Right kidney (tissue), 1 donor: ENCODE data around the gene BCAS3.
"Not testable (repeated sequence)": the region's sequence is repeated elsewhere in the genome, so short reads cannot be mapped to it uniquely, and the experiment has no call there.

ENCODE experiments used
- DNase-seq: peaks from one replicate; pipeline ENCODE4 v3.0.0-alpha.2; 2016

The BCAS3 gene

GRCh38 chr17:61343576-61343975, 665.9 kb downstream of the BCAS3 start:
- DNase-seq: no peak

DNA sequence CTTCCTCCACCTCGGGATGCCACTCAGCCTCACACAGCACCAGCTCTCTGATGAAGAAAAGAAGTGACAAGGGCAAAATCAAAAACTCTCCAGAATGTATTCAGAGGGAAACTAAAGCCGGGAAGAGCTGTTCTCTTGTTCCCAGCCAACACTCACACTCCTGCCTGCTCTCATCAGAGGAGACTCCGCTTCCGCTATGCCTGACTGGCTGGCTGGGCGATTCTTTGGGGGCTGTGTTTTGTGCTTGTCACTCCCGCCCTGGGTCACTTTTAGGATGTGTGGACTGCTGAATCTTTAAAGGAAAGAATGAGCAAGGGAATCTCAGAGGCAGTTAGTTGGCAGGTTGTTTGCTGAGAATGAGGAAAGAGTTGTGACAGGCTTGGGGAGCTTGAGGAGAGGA, 667.4 kb downstream of the BCAS3 start:
- peak; percentile 52 for DNase-seq

- DNase-seq: no peak
Observed at GRCh38 chr17:61345825-61346666, 668.4 kb downstream of the BCAS3 start.

GRCh38 chr17:61349350-61349749, 671.7 kb downstream of the BCAS3 start:
- DNase-seq: no peak

- no peak for DNase-seq
Observed at GRCh38 chr17:61351745-61352407, 674.2 kb downstream of the BCAS3 start.

DNA sequence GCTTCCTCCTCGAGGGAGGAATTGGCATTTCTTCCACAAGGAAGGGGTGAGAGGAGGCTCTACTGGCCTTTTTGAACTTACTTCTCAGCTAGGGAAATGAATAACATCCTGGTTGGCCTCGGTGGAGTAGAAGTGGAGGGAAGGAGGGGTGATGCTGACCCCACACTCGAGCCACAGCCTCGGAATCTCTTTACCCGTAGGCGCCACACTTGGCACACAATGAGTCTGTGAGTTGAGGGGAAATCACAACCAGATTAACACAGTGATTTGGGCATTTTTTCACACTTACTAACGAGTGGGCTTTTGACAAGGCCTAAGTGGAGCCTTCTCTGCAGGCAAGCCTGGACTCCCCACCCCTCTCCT, 674.7 kb downstream of the BCAS3 start:
- peak; percentile 62 for DNase-seq

DNA sequence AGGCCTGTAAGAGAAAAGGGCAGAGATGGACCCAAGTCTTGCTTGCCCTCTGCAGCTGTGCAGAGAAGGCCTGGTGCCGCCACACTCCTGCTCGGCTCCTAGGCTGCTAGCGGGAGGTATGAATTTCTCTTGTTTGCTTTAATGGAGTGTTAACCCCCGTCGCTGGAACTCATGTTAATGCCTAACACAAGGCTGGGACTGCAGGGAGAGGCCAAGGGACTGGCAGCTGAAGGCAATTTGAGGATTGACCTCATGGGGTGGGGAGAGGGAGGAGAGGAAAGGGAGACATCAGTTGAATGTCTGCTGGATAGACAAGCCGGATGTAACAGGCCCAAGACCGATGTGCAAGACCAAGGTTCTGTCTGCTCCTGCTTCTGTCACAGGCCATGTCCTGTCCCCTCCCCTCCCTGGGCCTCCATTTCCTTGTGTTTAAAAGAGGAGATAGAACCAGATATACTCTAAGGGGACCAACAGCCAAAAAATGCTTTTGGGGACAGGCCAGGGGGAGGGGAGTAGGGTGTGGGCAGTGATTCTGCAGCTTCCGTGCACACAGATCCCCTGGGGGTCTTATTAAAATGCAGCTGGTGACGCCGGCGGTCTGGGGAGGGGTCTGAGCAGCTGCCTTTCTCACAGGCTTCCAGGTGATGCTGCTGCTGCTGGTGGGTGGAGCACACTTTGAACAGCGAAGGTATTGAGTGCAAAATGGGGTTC, 675.3 kb downstream of the BCAS3 start:
- no peak for DNase-seq

DNA sequence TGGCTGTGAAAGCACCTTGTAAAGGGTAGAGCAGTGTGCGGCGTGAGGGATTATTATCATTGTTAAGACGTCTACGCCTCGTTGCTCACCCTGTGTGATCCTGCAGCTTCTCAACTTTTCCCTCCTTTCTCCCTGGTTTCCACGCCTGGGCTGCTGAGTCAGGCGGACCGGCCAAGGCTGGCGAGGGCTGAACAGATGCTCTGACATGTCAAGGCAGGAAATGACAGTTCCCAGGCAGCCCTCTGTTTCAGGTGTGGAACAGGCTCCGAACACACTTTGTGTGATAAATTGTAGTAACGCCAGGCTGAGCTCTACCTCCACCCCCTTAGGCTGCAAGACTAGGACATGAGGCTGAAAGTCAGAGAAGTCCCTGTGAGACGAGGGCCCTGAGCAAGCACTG, 676.0 kb downstream of the BCAS3 start:
- DNase-seq: no peak

GRCh38 chr17:61354895-61355874, 677.5 kb downstream of the BCAS3 start:
- DNase-seq: no peak

- DNase-seq: not testable (repeated sequence)
Observed at GRCh38 chr17:61357061-61357460, 679.4 kb downstream of the BCAS3 start.

- DNase-seq: not testable (repeated sequence)
Observed at GRCh38 chr17:61359513-61359912, 681.9 kb downstream of the BCAS3 start.

- no peak for DNase-seq
Observed at GRCh38 chr17:61360318-61360943, 682.8 kb downstream of the BCAS3 start.

DNA sequence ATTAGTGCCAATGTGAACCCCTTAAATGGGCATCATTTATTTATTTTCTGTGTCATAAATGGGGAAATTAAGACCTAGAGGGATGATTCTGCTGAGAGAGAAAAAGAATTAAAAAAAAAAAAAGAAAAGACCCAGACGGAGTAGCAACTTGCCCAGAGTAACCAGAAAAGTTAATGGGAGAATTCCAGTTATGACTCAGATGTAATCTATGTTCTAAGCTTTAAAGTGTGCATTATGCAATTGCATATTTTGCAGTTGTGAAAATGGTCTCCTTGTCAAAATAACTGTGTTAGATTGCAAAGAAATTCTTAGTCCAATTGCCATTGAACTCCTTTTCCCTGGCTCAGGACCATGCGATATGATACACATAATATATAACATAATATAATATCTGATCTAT, 683.4 kb downstream of the BCAS3 start:
- DNase-seq: no peak

- DNase-seq: no peak
Observed at GRCh38 chr17:61362396-61362795, 684.7 kb downstream of the BCAS3 start.

- DNase-seq: no peak
Observed at GRCh38 chr17:61362852-61363600, 685.4 kb downstream of the BCAS3 start.

DNA sequence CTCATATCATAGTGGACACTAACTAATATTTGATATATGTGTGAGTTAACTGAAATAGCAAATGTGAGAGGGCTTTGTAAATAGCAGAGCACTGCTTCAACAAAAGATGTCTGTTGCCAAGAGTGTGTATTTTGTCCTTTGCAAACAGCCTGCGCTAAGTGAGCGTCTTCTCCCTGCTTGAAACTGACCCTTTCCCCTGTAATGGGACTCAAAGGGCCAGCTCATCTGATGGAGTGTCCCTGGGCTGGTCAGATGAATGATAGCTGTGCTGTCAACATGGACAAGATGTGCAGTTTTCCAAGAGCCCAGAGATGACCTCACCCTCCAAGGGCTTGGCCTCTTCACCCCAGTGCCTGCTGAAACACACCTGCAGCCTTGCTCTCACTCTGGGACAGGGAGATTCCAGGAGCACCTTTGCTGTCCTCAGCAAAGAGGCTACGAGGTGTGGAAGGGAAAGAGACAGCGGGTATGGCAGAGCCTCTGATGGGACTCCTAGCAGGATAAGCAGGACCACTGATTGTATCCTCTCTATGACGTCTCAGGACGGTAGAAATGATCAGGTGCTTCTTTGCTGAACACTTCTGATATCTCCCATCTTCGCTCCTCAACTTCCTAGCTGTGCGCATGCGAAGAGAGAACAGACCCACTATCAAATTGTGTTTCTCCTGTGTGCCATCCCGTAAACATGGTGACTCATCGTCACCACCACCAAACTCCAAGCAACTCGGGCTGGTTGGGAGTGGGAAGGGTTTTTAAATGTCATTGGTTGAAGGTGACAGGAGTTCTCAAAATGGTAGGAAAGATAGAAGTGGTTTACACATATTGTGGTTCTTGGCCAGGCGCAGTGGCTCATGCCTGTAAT, 686.2 kb downstream of the BCAS3 start:
- no peak for DNase-seq

GRCh38 chr17:61364463-61364846, 686.8 kb downstream of the BCAS3 start:
- no peak for DNase-seq

DNA sequence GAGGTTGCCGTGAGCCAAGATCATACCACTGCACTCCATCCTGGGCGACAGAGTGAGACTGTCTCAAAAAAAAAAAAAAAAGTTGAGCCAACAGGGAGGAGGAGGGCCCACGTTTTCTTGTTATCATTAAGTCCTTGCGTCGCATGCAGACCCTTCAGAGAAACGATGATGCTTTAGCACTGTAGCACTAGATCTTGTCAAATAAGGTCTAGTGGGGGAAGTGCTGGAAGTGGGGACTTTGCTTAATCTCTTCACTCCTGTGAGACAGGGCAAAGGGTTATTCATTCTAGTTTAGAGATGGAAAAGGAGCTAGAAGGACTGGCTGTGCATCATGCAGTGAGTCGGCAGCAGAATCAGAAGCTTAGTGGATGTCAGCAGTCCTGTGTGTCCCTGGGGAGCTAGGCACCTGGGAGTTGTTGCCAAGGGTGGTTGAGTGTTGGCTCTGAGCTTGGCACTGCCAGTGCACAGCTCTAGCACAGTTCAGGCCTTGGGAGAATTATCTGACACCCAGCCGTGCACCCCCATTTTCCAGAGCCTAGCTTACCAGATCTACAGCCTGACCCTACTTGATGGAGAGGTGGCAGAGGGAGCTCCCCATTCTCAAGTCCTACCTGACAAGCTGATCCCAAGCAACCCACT, 688.5 kb downstream of the BCAS3 start:
- no peak for DNase-seq

DNA sequence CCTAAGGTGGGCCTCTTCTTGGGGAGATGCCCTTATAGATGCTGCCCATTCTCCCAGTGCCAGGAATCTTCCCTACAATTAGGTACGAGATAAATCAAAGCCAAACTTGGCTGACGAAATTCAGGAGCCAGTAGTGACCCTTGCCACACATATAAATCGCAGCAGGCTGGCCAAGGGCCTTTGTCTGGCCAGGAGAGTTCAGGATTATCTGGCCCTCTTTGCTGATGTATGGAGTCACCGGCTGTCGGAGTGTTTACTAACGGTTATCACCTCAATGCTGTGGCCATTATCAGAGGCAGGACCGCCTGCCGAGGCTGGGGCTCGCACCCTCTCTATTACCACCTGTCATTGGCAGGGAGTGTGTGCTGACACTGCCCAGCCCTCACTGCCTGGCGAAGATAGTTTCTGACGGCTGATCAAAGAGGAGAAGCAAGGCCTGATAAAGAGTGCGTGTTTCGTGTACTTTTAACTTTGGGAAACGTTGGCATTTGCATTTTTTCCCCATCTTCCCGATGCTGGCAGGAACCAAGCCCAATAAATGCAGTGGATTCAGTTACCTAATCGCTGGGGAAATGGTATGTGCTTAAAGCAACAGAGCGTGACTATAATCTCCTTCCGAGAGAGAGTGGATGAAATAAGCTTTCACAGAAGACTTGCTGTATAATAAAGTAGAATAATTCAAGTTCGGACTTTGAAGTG, 689.2 kb downstream of the BCAS3 start:
- DNase-seq: no peak
